ENCODE results near the gene IGHMBP2. TPM values are rescaled to one million over a fixed set of nuclear protein-coding genes. Genes with fewer than 3 reads are reported as not detected.

Gene IGHMBP2
- total and polyA plus RNA-seq, 7 donors, result 12.1 to 19.0 (median 13.6) TPM

DNA sequence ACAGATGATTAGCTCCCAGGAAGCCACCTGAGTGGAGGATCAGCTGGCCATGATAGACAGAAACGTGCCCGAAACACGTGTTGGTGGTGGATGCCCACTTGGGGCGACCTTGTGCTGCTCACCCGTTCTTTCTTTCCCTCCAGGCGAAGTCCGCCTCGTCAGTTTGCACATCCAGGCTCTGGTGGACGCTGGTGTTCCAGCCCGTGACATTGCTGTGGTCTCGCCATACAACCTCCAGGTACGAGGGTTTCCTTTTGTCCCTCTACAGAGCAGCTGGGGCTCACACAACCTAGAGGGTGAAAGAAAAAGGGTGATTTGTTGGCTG, 30.6 kb downstream of the IGHMBP2 start:
- ATAC-seq (no peak), DNase-seq (no peak)
- H3K27me3 ChIP-seq (ENCODE audit: insufficient read depth in 3 of 3, low read length in 2 of 3), result no peaks in the 10 kb centered on the region
- 90 to 94% (median 91%) methylated on average over 12 of the region's 12 CpGs for WGBS, 3 donors
- TF ChIP-seq, protein P1, sequence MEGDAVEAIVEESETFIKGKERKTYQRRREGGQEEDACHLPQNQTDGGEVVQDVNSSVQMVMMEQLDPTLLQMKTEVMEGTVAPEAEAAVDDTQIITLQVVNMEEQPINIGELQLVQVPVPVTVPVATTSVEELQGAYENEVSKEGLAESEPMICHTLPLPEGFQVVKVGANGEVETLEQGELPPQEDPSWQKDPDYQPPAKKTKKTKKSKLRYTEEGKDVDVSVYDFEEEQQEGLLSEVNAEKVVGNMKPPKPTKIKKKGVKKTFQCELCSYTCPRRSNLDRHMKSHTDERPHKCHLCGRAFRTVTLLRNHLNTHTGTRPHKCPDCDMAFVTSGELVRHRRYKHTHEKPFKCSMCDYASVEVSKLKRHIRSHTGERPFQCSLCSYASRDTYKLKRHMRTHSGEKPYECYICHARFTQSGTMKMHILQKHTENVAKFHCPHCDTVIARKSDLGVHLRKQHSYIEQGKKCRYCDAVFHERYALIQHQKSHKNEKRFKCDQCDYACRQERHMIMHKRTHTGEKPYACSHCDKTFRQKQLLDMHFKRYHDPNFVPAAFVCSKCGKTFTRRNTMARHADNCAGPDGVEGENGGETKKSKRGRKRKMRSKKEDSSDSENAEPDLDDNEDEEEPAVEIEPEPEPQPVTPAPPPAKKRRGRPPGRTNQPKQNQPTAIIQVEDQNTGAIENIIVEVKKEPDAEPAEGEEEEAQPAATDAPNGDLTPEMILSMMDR (IDR thresholded peaks at IDR 0.05), result no peak
- no peak overlapping the region for H3K27ac ChIP-seq
- no peaks in the 10 kb centered on the region for H3K9me3 ChIP-seq
- H3K4me3 ChIP-seq, result no peak overlapping the region
- H3K36me3 ChIP-seq (ENCODE audit: insufficient read depth in 1 of 2, low read depth in 1 of 2), result peaks cover 7 to 99% of the 10 kb centered on the region in 2 donors
- H3K4me1 ChIP-seq, result no peaks in the 10 kb centered on the region
- intact Hi-C loops (cut with DNase I), result no loop called here

DNA sequence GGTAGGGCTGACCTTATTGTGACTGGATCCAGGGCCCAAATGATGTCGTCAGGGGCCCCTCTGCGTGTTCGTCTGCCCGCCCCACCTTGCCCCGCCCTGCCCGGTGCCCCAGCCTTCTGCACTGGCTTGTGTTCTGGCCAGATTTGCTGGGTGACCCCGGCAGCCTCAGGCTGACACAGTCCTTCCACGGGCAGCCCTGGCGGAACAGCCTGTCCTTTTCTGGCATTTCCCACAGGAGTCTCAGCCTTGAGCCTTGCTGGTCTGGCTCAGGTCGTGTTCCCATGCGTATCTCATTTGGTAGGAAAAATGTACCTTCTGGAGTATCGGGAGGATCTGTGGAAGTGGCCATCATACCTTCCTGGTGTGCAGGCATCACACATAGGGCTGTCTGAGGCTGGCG, 31.0 kb downstream of the IGHMBP2 start:
- no peak overlapping the region for H3K27ac ChIP-seq
- ATAC-seq (no peak), DNase-seq (no peak)
- H3K4me1 ChIP-seq, result no peaks in the 10 kb centered on the region
- intact Hi-C loops (cut with DNase I), result no loop called here
- TF ChIP-seq, protein P1 (IDR thresholded peaks at IDR 0.05), result no peak
- H3K27me3 ChIP-seq (ENCODE audit: insufficient read depth in 3 of 3, low read length in 2 of 3), result no peaks in the 10 kb centered on the region
- no peaks in the 10 kb centered on the region for H3K9me3 ChIP-seq
- peaks cover 7 to 98% of the 10 kb centered on the region in 2 donors for H3K36me3 ChIP-seq (ENCODE audit: insufficient read depth in 1 of 2, low read depth in 1 of 2)
- WGBS, 3 donors, result 79 to 91% (median 89%) methylated on average over 13 of the region's 13 CpGs
- H3K4me3 ChIP-seq, result no peak overlapping the region

- no peak for ATAC-seq
- DNase-seq, result no peak
- Histone ChIP-seq H3K27me3 (ENCODE audit: insufficient read depth in 3 of 3, low read length in 2 of 3) (no peaks in the 10 kb centered on the region), H3K27ac (no peak overlapping the region), H3K4me3 (no peak overlapping the region), H3K9me3 (no peaks in the 10 kb centered on the region), H3K4me1 (no peaks in the 10 kb centered on the region), H3K36me3 (ENCODE audit: insufficient read depth in 1 of 2, low read depth in 1 of 2) (peaks cover 7 to 98% of the 10 kb centered on the region in 2 donors)
- 92 to 94% (median 94%) methylated on average over 15 of the region's 15 CpGs for WGBS, 3 donors
- intact Hi-C loops (cut with DNase I), result no loop called here
- TF ChIP-seq, protein P1 (IDR thresholded peaks at IDR 0.05), result no peak
Observed at GRCh38 chr11:68935066-68935465, 31.4 kb downstream of the IGHMBP2 start.

- Histone ChIP-seq H3K9me3 (no peaks in the 10 kb centered on the region), H3K27ac (no peak overlapping the region), H3K4me1 (no peaks in the 10 kb centered on the region), H3K4me3 (no peak overlapping the region), H3K27me3 (ENCODE audit: insufficient read depth in 3 of 3, low read length in 2 of 3) (no peaks in the 10 kb centered on the region), H3K36me3 (ENCODE audit: insufficient read depth in 1 of 2, low read depth in 1 of 2) (peaks cover 7 to 96% of the 10 kb centered on the region in 2 donors)
- DNase-seq, result no peak
- intact Hi-C loops (cut with DNase I), result no loop called here
- TF ChIP-seq, protein P1 (IDR thresholded peaks at IDR 0.05), result no peak
- no peak for ATAC-seq
- 93 to 95% (median 95%) methylated on average over 29 of the region's 29 CpGs for WGBS, 3 donors
Observed at GRCh38 chr11:68935516-68936357, 32.0 kb downstream of the IGHMBP2 start.

GRCh38 chr11:68936358-68936636, 32.6 kb downstream of the IGHMBP2 start:
- no peak for DNase-seq
- ATAC-seq, result no peak
- intact Hi-C loops (cut with DNase I), result no loop called here
- H3K36me3 ChIP-seq (ENCODE audit: insufficient read depth in 1 of 2, low read depth in 1 of 2), result peaks cover 7 to 91% of the 10 kb centered on the region in 2 donors
- no peaks in the 10 kb centered on the region for H3K4me1 ChIP-seq
- TF ChIP-seq, protein P1 (IDR thresholded peaks at IDR 0.05), result no peak
- H3K4me3 ChIP-seq, result no peak overlapping the region
- H3K9me3 ChIP-seq, result no peaks in the 10 kb centered on the region
- no peak overlapping the region for H3K27ac ChIP-seq
- H3K27me3 ChIP-seq (ENCODE audit: insufficient read depth in 3 of 3, low read length in 2 of 3), result no peaks in the 10 kb centered on the region
- WGBS, 3 donors, result 84 to 90% (median 88%) methylated on average over 10 of the region's 10 CpGs
